Caco-2 (cell line): ENCODE measurements around the gene BDKRB1. TPM values are rescaled to one million over a fixed set of nuclear protein-coding genes. Genes with fewer than 3 reads are reported as not detected.

Experiments
- BruUV-seq: library from RNA; stranded (reverse); fragments of 400-500 nt; replicated peaks from 2 replicates; lab custom pipeline; 2021; lab: Mats Ljungman, UMichigan
- CTCF ChIA-PET: fragments of 300-600 bp; sonication (Branson Sonifier 250); formaldehyde crosslinking; loops from one replicate; lab custom pipeline; 2022; ENCODE audit warnings: antibody characterized with exemption; lab: Charles Lee
- POLR2A ChIA-PET: fragments of 300-600 bp; sonication (Branson Sonifier 250); formaldehyde crosslinking; loops from one replicate; lab custom pipeline; 2022; ENCODE audit warnings: antibody characterized with exemption; lab: Charles Lee
- DNase-seq, 2 experiments: peaks; one replicate each; pipeline versions ENCODE4 v3.0.0 to v3.0.0-alpha.2; 2020 to 2022
- H3K27me3 ChIP-seq: replicated peaks from 2 replicates; pipeline ENCODE4 v1.6.0; 2011; ENCODE audit warnings: low read length; ENCODE audit not compliant: control insufficient read depth, insufficient read depth
- H3K36me3 ChIP-seq: 2 replicates; pipeline ENCODE4 v1.5.1; 2011; ENCODE audit warnings: low read length; ENCODE audit not compliant: control insufficient read depth, insufficient read depth
- H3K4me1 ChIP-seq: fragments of 250-450 bp; sonication (Bioruptor Pico); 2 replicates; pipeline ENCODE4 v1.5.1; 2020; ENCODE audit warnings: mild to moderate bottlenecking
- H3K4me3 ChIP-seq: 2 replicates; pipeline ENCODE4 v1.5.1; 2011; ENCODE audit warnings: low read depth, mild to moderate bottlenecking, control low read depth, low read length
- H3K9me3 ChIP-seq: fragments of 250-450 bp; sonication (Bioruptor Pico); 2 replicates; pipeline ENCODE4 v1.5.1; 2020; ENCODE audit warnings: mild to moderate bottlenecking, moderate library complexity
- H3K27ac Mint-ChIP-seq: one replicate; pipeline ENCODE4 v1.8.0; 2022; ENCODE audit warnings: mixed read lengths; ENCODE audit not compliant: unreplicated experiment
- H3K27me3 Mint-ChIP-seq: one replicate; pipeline ENCODE4 v1.8.0; 2022; ENCODE audit warnings: mixed read lengths; ENCODE audit not compliant: insufficient read depth, unreplicated experiment
- H3K36me3 Mint-ChIP-seq: one replicate; pipeline ENCODE4 v1.8.0; 2022; ENCODE audit warnings: mild to moderate bottlenecking, mixed read lengths; ENCODE audit not compliant: insufficient read depth, unreplicated experiment
- H3K4me1 Mint-ChIP-seq: one replicate; pipeline ENCODE4 v1.8.0; 2022; ENCODE audit warnings: low read depth, mixed read lengths; ENCODE audit not compliant: unreplicated experiment
- H3K4me3 Mint-ChIP-seq: one replicate; pipeline ENCODE4 v1.8.0; 2022; ENCODE audit warnings: mild to moderate bottlenecking, moderate library complexity, mixed read lengths; ENCODE audit not compliant: unreplicated experiment
- H3K9me3 Mint-ChIP-seq: one replicate; pipeline ENCODE4 v1.8.0; 2022; ENCODE audit warnings: mixed read lengths; ENCODE audit not compliant: unreplicated experiment
- CTCF ChIP-seq, 2 experiments: fragments of 200-600 bp in 1 of 2; IDR thresholded peaks; 1 replicate in 1 of 2; 2 replicates in 1 of 2; pipeline versions ENCODE4 v1.5.1 to v1.8.0; 2011 to 2022; ENCODE audit warnings: antibody characterized with exemption in 1 of 2, control low read depth in 1 of 2, inconsistent platforms in 1 of 2, low read depth in 1 of 2, low read length in 1 of 2, mild to moderate bottlenecking in 1 of 2, moderate library complexity in 1 of 2; ENCODE audit not compliant: insufficient read depth in 1 of 2, severe bottlenecking in 1 of 2, unreplicated experiment in 1 of 2
- intact Hi-C: fragments of 100-400 bp; cut with micrococcal nuclease; formaldehyde crosslinking; loops from one replicate; pipeline ENCODE4 v1.10.0; 2022; ENCODE audit not compliant: unreplicated experiment
- total RNA-seq: library from RNA; stranded (reverse); gene quantifications from 2 replicates; pipeline ENCODE4 v1.2.3, GENCODE V29; 2022

The BDKRB1 gene
- total RNA-seq, 1 experiment from 2014 or later, result 0.18 TPM

DNA sequence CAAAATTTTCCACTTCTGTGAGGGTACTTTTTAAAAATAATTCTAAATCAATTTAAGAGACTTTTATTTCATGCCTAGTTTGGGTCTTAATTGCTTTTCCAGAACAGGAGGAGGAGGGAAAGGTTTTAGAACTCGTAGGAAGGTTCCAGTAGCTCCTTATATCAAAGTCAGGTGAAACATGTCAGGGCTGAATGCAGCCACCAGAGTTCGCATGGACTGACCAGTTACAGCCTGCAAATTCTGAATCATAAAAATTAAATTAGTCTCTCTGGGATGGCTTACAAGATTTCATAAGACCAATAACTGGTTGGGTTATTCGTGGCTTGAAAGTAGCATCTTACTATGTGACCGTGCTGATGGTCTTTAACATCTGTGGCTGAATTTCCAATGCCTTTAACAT, 397 bp downstream of the BDKRB1 start:
- ChIA-PET POLR2A (no interaction called here), CTCF (no interaction called here)

DNA sequence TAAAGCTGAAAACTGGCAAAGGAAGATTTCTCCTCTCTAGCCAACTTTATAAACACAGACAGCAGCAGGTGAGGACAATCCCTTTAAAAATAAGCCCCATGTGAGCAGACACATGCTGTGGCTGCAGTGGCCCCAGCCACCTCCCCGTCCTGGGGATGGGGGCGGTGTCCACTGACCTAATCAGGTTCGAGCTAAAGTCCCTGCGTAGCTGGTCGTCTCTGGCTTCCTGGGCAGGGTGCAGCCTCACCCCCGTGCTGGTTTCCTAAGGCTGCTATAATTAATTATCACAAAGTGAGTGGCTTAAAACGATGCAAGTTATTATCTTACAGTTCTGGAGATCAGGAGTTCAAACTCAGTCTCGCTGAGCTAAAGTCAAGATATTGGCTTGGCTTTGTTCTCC, 1.0 kb downstream of the BDKRB1 start:
- no peak overlapping the region for H3K4me3 Mint-ChIP-seq
- Histone ChIP-seq H3K4me3 (no peak overlapping the region), H3K9me3 (no peaks in the 10 kb centered on the region; the same call in 1 of the 2 replicates), H3K4me1 (peaks cover 9% of the 10 kb centered on the region), H3K36me3 (no peaks in the 10 kb centered on the region), H3K27me3 (no peaks in the 10 kb centered on the region)
- no peak for DNase-seq
- intact Hi-C loops, result no loop called here
- peaks cover 25% of the 10 kb centered on the region for H3K4me1 Mint-ChIP-seq
- no peak for TF ChIP-seq CTCF (IDR thresholded peaks at IDR 0.05; ENCODE audit: insufficient read depth in 1 of 2, low read depth in 1 of 2, low read length in 1 of 2, severe bottlenecking in 1 of 2, unreplicated experiment in 1 of 2)
- H3K27me3 Mint-ChIP-seq, result no peaks in the 10 kb centered on the region
- no TSS peak for BruUV-seq
- POLR2A ChIA-PET, result no interaction called here
- H3K27ac Mint-ChIP-seq, result no peak overlapping the region
- CTCF ChIA-PET, result no interaction called here
- H3K9me3 Mint-ChIP-seq, result no peaks in the 10 kb centered on the region
- H3K36me3 Mint-ChIP-seq, result no peaks in the 10 kb centered on the region

More for the DNA sequence above, 397 bp downstream of the BDKRB1 start:
- TF ChIP-seq CTCF (IDR thresholded peaks at IDR 0.05; ENCODE audit: insufficient read depth in 1 of 2, low read depth in 1 of 2, low read length in 1 of 2, severe bottlenecking in 1 of 2, unreplicated experiment in 1 of 2), result no peak
- H3K36me3 Mint-ChIP-seq, result no peaks in the 10 kb centered on the region
- no peaks in the 10 kb centered on the region for H3K9me3 Mint-ChIP-seq
- H3K4me3 Mint-ChIP-seq, result no peak overlapping the region
- no peaks in the 10 kb centered on the region for H3K27me3 Mint-ChIP-seq
- no TSS peak for BruUV-seq
- intact Hi-C loops, result no loop called here
- Histone ChIP-seq H3K4me3 (no peak overlapping the region), H3K9me3 (no peaks in the 10 kb centered on the region; the same call in 1 of the 2 replicates), H3K4me1 (peaks cover 9% of the 10 kb centered on the region), H3K36me3 (no peaks in the 10 kb centered on the region), H3K27me3 (no peaks in the 10 kb centered on the region)
- peaks cover 30% of the 10 kb centered on the region for H3K4me1 Mint-ChIP-seq
- DNase-seq, result no peak
- H3K27ac Mint-ChIP-seq, result no peak overlapping the region

- no TSS peak for BruUV-seq
- H3K9me3 ChIP-seq, result no peaks in the 10 kb centered on the region; the same call in 1 of the 2 replicates
- no peaks in the 10 kb centered on the region for H3K27me3 ChIP-seq
- no peak for DNase-seq
- Mint-ChIP-seq H3K27ac (no peak overlapping the region), H3K4me3 (no peak overlapping the region), H3K36me3 (no peaks in the 10 kb centered on the region), H3K9me3 (no peaks in the 10 kb centered on the region), H3K4me1 (peaks cover 17% of the 10 kb centered on the region), H3K27me3 (no peaks in the 10 kb centered on the region)
- H3K4me3 ChIP-seq, result no peak overlapping the region
- no peaks in the 10 kb centered on the region for H3K36me3 ChIP-seq
- ChIA-PET CTCF (no interaction called here), POLR2A (no interaction called here)
- intact Hi-C loops, result no loop called here
- peaks cover 6% of the 10 kb centered on the region for H3K4me1 ChIP-seq
- no peak for TF ChIP-seq CTCF (IDR thresholded peaks at IDR 0.05; ENCODE audit: insufficient read depth in 1 of 2, low read depth in 1 of 2, low read length in 1 of 2, severe bottlenecking in 1 of 2, unreplicated experiment in 1 of 2)
Observed at GRCh38 chr14:96257900-96258299, 1.9 kb downstream of the BDKRB1 start.
